ENCODE results near the gene NUDT2. TPM values are rescaled to one million over a fixed set of nuclear protein-coding genes. Genes with fewer than 3 reads are reported as not detected.

Gene NUDT2
- total and polyA plus RNA-seq, 7 experiments from 2014 or later: 7.5 to 63.3 (median 23.2) TPM

GRCh38 chr9:34322899-34323591 lies 6.3 kb upstream of the NUDT2 start:
- Histone ChIP-seq H3K9me3 (ENCODE audit: control insufficient read depth in 2 of 3, low read length in 3 of 3) (no peaks in the 10 kb centered on the region), H3K27me3 (ENCODE audit: control insufficient read depth in 2 of 2, insufficient read depth in 2 of 2, low read length in 2 of 2) (no peaks in the 10 kb centered on the region), H3K36me3 (ENCODE audit: control insufficient read depth in 2 of 3, insufficient read depth in 3 of 3, low read length in 3 of 3) (no peaks in the 10 kb centered on the region), H3K4me3 (ENCODE audit: low read length) (no peak overlapping the region), H3K27ac (ENCODE audit: low read depth, low read length) (no peak overlapping the region), H3K4me1 (ENCODE audit: control insufficient read depth in 2 of 2, insufficient read depth in 2 of 2, low read length in 2 of 2) (no peaks in the 10 kb centered on the region)
- H3K27me3 Mint-ChIP-seq: no peaks in the 10 kb centered on the region
- no peak for DNase-seq
- peaks cover 0 to 16% (median 2%) of the 10 kb centered on the region in 7 donors for H3K4me1 Mint-ChIP-seq
- H3K27ac Mint-ChIP-seq: no peak overlapping the region
- H3K4me3 Mint-ChIP-seq: no peak overlapping the region
- H3K36me3 Mint-ChIP-seq: no peaks in the 10 kb centered on the region
- intact Hi-C loops (cut with micrococcal nuclease): loop anchor here in 1 of 2 donors (10.0 kb wide), 1 partner anchor 202 kb away; the partner anchor contains the start of gene ENHO
- ChIA-PET POLR2A (no interaction called here), CTCF (no interaction called here)
- H3K9me3 Mint-ChIP-seq: no peaks in the 10 kb centered on the region
- ATAC-seq: no peak

GRCh38 chr9:34326690-34327089 lies 2.7 kb upstream of the NUDT2 start:
- no peak overlapping the region for H3K27ac ChIP-seq (ENCODE audit: low read depth, low read length)
- Mint-ChIP-seq H3K36me3 (no peaks in the 10 kb centered on the region), H3K27me3 (no peaks in the 10 kb centered on the region), H3K4me1 (peaks cover 7 to 33% (median 19%) of the 10 kb centered on the region in 7 donors), H3K9me3 (no peaks in the 10 kb centered on the region), H3K4me3 (no peak overlapping the region), H3K27ac (no peak overlapping the region)
- ChIA-PET CTCF (no interaction called here), POLR2A (no interaction called here)
- H3K36me3 ChIP-seq (ENCODE audit: control insufficient read depth in 2 of 3, insufficient read depth in 3 of 3, low read length in 3 of 3): no peaks in the 10 kb centered on the region
- DNase-seq: no peak
- no peaks in the 10 kb centered on the region for H3K9me3 ChIP-seq (ENCODE audit: control insufficient read depth in 2 of 3, low read length in 3 of 3)
- intact Hi-C loops (cut with micrococcal nuclease): loop anchor here in 1 of 2 donors (5.0 to 10.0 kb wide), 4 partner anchors 198 to 1276 kb away; partner anchors contain the start of genes DNAJB5, ENHO and RPP25L
- peaks cover 3 to 8% of the 10 kb centered on the region in 2 donors for H3K4me1 ChIP-seq (ENCODE audit: control insufficient read depth in 2 of 2, insufficient read depth in 2 of 2, low read length in 2 of 2)
- no peak for ATAC-seq
- H3K27me3 ChIP-seq (ENCODE audit: control insufficient read depth in 2 of 2, insufficient read depth in 2 of 2, low read length in 2 of 2): no peaks in the 10 kb centered on the region
- no peak overlapping the region for H3K4me3 ChIP-seq (ENCODE audit: low read length)

- CTCF ChIA-PET: interaction anchor here (1.2 kb wide), 1 partner anchor 76 kb away, joined by 4 read pairs; no protein-coding TSS in a partner anchor
- Histone ChIP-seq H3K9me3 (ENCODE audit: control insufficient read depth in 2 of 3, low read length in 3 of 3) (no peaks in the 10 kb centered on the region), H3K36me3 (ENCODE audit: control insufficient read depth in 2 of 3, insufficient read depth in 3 of 3, low read length in 3 of 3) (no peaks in the 10 kb centered on the region), H3K4me3 (ENCODE audit: low read length) (peak overlapping the region; percentile 78), H3K27ac (ENCODE audit: low read depth, low read length) (peak overlapping the region; percentile 74), H3K4me1 (ENCODE audit: control insufficient read depth in 2 of 2, insufficient read depth in 2 of 2, low read length in 2 of 2) (peaks cover 3 to 8% of the 10 kb centered on the region in 2 donors), H3K27me3 (ENCODE audit: control insufficient read depth in 2 of 2, insufficient read depth in 2 of 2, low read length in 2 of 2) (no peaks in the 10 kb centered on the region)
- H3K27me3 Mint-ChIP-seq: no peaks in the 10 kb centered on the region
- POLR2A ChIA-PET: no interaction called here
- H3K4me3 Mint-ChIP-seq: peak overlapping the region; percentile 88 to 97 (median 94)
- ATAC-seq: no peak
- H3K9me3 Mint-ChIP-seq: no peaks in the 10 kb centered on the region
- no peaks in the 10 kb centered on the region for H3K36me3 Mint-ChIP-seq
- intact Hi-C loops (cut with micrococcal nuclease): loop anchor here (2.0 to 10.0 kb wide), 11 partner anchors 72 to 1274 kb away; partner anchors contain the start of genes DNAJB5 (in 2 of the 2), DCAF12 (in 1 of the 2), ENHO (in 1 of the 2) and RPP25L (in 1 of the 2)
- H3K4me1 Mint-ChIP-seq: peaks cover 11 to 43% (median 29%) of the 10 kb centered on the region in 7 donors
- no peak for DNase-seq
- peak overlapping the region; percentile 77 to 98 (median 95) for H3K27ac Mint-ChIP-seq
These were observed 826 bp upstream of the NUDT2 start for GRCh38 chr9:34328500-34328986.

GRCh38 chr9:34331196-34331595 lies 1.8 kb downstream of the NUDT2 start:
- no peak for DNase-seq
- no peak overlapping the region for H3K27ac ChIP-seq (ENCODE audit: low read depth, low read length)
- H3K9me3 ChIP-seq (ENCODE audit: control insufficient read depth in 2 of 3, low read length in 3 of 3): no peaks in the 10 kb centered on the region
- Mint-ChIP-seq H3K36me3 (peaks cover 0 to 5% (median 0%) of the 10 kb centered on the region in 5 donors), H3K9me3 (no peaks in the 10 kb centered on the region), H3K4me1 (peaks cover 14 to 47% (median 33%) of the 10 kb centered on the region in 7 donors), H3K27ac (peak overlapping the region in 4 of 9 donors; percentile 11 to 59 (median 42)), H3K4me3 (peak overlapping the region in 3 of 10 donors; percentile 15 to 43 (median 28)), H3K27me3 (no peaks in the 10 kb centered on the region)
- H3K4me1 ChIP-seq (ENCODE audit: control insufficient read depth in 2 of 2, insufficient read depth in 2 of 2, low read length in 2 of 2): peaks cover 3 to 8% of the 10 kb centered on the region in 2 donors
- no peak for ATAC-seq
- intact Hi-C loops (cut with micrococcal nuclease): loop anchor here in 1 of 2 donors (5.0 kb wide), 1 partner anchor 261 kb away; no protein-coding TSS in a partner anchor
- POLR2A ChIA-PET: interaction anchor here (7.8 kb wide), 1 partner anchor 47 kb away, joined by 62 read pairs; the partner anchor contains the start of gene MYORG
- H3K4me3 ChIP-seq (ENCODE audit: low read length): no peak overlapping the region
- H3K27me3 ChIP-seq (ENCODE audit: control insufficient read depth in 2 of 2, insufficient read depth in 2 of 2, low read length in 2 of 2): no peaks in the 10 kb centered on the region
- H3K36me3 ChIP-seq (ENCODE audit: control insufficient read depth in 2 of 3, insufficient read depth in 3 of 3, low read length in 3 of 3): peaks cover 0 to 1% (median 0%) of the 10 kb centered on the region in 3 experiments
- CTCF ChIA-PET: interaction anchor here (0.7 to 4.1 kb wide), 3 partner anchors 48 to 369 kb away, joined by 3 to 39 read pairs (median 5); partner anchors contain the start of gene MYORG

GRCh38 chr9:34332076-34332964 lies 3.0 kb downstream of the NUDT2 start:
- H3K9me3 ChIP-seq (ENCODE audit: control insufficient read depth in 2 of 3, low read length in 3 of 3): no peaks in the 10 kb centered on the region
- H3K4me1 Mint-ChIP-seq: peaks cover 14 to 47% (median 33%) of the 10 kb centered on the region in 7 donors
- no peaks in the 10 kb centered on the region for H3K9me3 Mint-ChIP-seq
- peak overlapping the region in 8 of 9 donors; percentile 11 to 62 (median 46) for H3K27ac Mint-ChIP-seq
- H3K36me3 Mint-ChIP-seq: peaks cover 0 to 5% (median 0%) of the 10 kb centered on the region in 5 donors
- ATAC-seq (no peak), DNase-seq (peak in 7 of 9 donors; percentile 4 to 47 (median 31))
- ChIA-PET CTCF (interaction anchor here (0.5 to 4.1 kb wide), 10 partner anchors 41 to 877 kb away, joined by 3 to 39 read pairs (median 4); partner anchors contain the start of genes DCAF12 and MYORG), POLR2A (interaction anchor here (0.6 to 7.8 kb wide), 4 partner anchors 46 to 1314 kb away, joined by 3 to 62 read pairs (median 3); partner anchors contain the start of gene MYORG)
- H3K4me3 ChIP-seq (ENCODE audit: low read length): no peak overlapping the region
- H3K4me3 Mint-ChIP-seq: peak overlapping the region in 7 of 10 donors; percentile 10 to 64 (median 29)
- H3K36me3 ChIP-seq (ENCODE audit: control insufficient read depth in 2 of 3, insufficient read depth in 3 of 3, low read length in 3 of 3): peaks cover 0 to 5% (median 0%) of the 10 kb centered on the region in 3 experiments
- H3K4me1 ChIP-seq (ENCODE audit: control insufficient read depth in 2 of 2, insufficient read depth in 2 of 2, low read length in 2 of 2): peaks cover 3 to 8% of the 10 kb centered on the region in 2 donors
- no peaks in the 10 kb centered on the region for H3K27me3 Mint-ChIP-seq
- no peaks in the 10 kb centered on the region for H3K27me3 ChIP-seq (ENCODE audit: control insufficient read depth in 2 of 2, insufficient read depth in 2 of 2, low read length in 2 of 2)
- no peak overlapping the region for H3K27ac ChIP-seq (ENCODE audit: low read depth, low read length)
- intact Hi-C loops (cut with micrococcal nuclease): loop anchor here (1.0 to 5.0 kb wide), 4 partner anchors 47 to 260 kb away; no protein-coding TSS in a partner anchor
